CD4-positive, alpha-beta memory T cell (primary cell): ENCODE measurements around the gene LRRC63. TPM values are rescaled to one million over a fixed set of nuclear protein-coding genes. Genes with fewer than 3 reads are reported as not detected.

Experiments used
- CTCF ChIA-PET: fragments of 350-600 bp; sonication (Branson Sonifier 250); formaldehyde crosslinking; loops from one replicate; lab custom pipeline; 2021; ENCODE audit warnings: inconsistent platforms; ENCODE audit not compliant: partially characterized antibody; lab: Charles Lee
- POLR2A ChIA-PET: fragments of 350-600 bp; sonication (Branson Sonifier 250); formaldehyde crosslinking; loops from one replicate; lab custom pipeline; 2021; ENCODE audit not compliant: partially characterized antibody; lab: Charles Lee
- DNase-seq, 5 donors: peaks; one replicate each; pipeline versions ENCODE4 v3.0.0 to v3.0.0-alpha.2; 2020 to 2022; ENCODE audit warnings: mixed read lengths in 1 of 5
- H3K27ac ChIP-seq: one replicate; pipeline ENCODE4 v1.7.0; 2013; ENCODE audit warnings: low read depth, low read length
- H3K27me3 ChIP-seq: 2 replicates; pipeline ENCODE4 v1.7.0; 2013; ENCODE audit warnings: mild to moderate bottlenecking, low read length, moderate library complexity; ENCODE audit not compliant: insufficient read depth
- H3K36me3 ChIP-seq: 2 replicates; pipeline ENCODE4 v1.7.0; 2013; ENCODE audit warnings: mild to moderate bottlenecking, low read length, moderate library complexity; ENCODE audit not compliant: insufficient read depth
- H3K4me1 ChIP-seq: 2 replicates; pipeline ENCODE4 v1.7.0; 2013; ENCODE audit warnings: mild to moderate bottlenecking, low read length, moderate library complexity; ENCODE audit not compliant: insufficient read depth
- H3K4me3 ChIP-seq, 2 donors: one replicate each; pipeline ENCODE4 v1.7.0; 2013; ENCODE audit warnings: low read length in 2 of 2, mild to moderate bottlenecking in 1 of 2
- H3K9me3 ChIP-seq, 2 donors: one replicate each; pipeline ENCODE4 v1.7.0; 2013; ENCODE audit warnings: low read length in 2 of 2, control low read depth in 1 of 2; ENCODE audit not compliant: control insufficient read depth in 1 of 2
- H3K27ac Mint-ChIP-seq, 7 donors: one replicate each; pipeline ENCODE4 v1.8.0; 2020 to 2021; ENCODE audit warnings: mixed read lengths in 7 of 7, mild to moderate bottlenecking in 6 of 7, inconsistent platforms in 3 of 7, moderate library complexity in 3 of 7
- H3K27me3 Mint-ChIP-seq, 2 donors: one replicate each; pipeline ENCODE4 v1.8.0; 2020 to 2021; ENCODE audit warnings: mixed read lengths in 2 of 2
- H3K36me3 Mint-ChIP-seq, 2 donors: one replicate each; pipeline ENCODE4 v1.8.0; 2020 to 2021; ENCODE audit warnings: mixed read lengths in 2 of 2, inconsistent platforms in 1 of 2, mild to moderate bottlenecking in 1 of 2
- H3K4me1 Mint-ChIP-seq, 4 donors: one replicate each; pipeline ENCODE4 v1.8.0; 2020 to 2021; ENCODE audit warnings: mixed read lengths in 4 of 4, mild to moderate bottlenecking in 1 of 4
- H3K4me3 Mint-ChIP-seq, 8 donors: one replicate each; pipeline ENCODE4 v1.8.0; 2020 to 2021; ENCODE audit warnings: mixed read lengths in 8 of 8, mild to moderate bottlenecking in 7 of 8, moderate library complexity in 6 of 8, inconsistent platforms in 3 of 8
- H3K9me3 Mint-ChIP-seq, 8 donors: one replicate each; pipeline ENCODE4 v1.8.0; 2020 to 2021; ENCODE audit warnings: mixed read lengths in 8 of 8, mild to moderate bottlenecking in 5 of 8, inconsistent platforms in 3 of 8, moderate library complexity in 1 of 8
- intact Hi-C: fragments of 100-400 bp; cut with micrococcal nuclease; formaldehyde crosslinking; loops from one replicate; pipeline ENCODE4 v1.15.1; 2023
- polyA plus RNA-seq, 2 donors: library from polyadenylated mRNA; unstranded; fragments of 300-500 nt; fragmentation: Illumina TruSeq; gene quantifications; one replicate each; pipeline ENCODE4 v1.2.3, GENCODE V29; 2021
- total RNA-seq, 2 experiments: library from RNA; stranded (reverse); gene quantifications; one replicate each; pipeline ENCODE4 v1.2.3, GENCODE V29; 2021

The LRRC63 gene
- total and polyA plus RNA-seq, 4 experiments from 2014 or later = 0.41 to 0.75 (median 0.53) TPM

GRCh38 chr13:46315491-46316075 is 103.9 kb downstream of the LRRC63 start:
- no peak for DNase-seq
- peaks cover 0 to 17% of the 10 kb centered on the region in 2 donors for H3K36me3 Mint-ChIP-seq
- no peak overlapping the region for H3K4me3 ChIP-seq
- H3K9me3 ChIP-seq = no peaks in the 10 kb centered on the region
- H3K27me3 Mint-ChIP-seq = no peaks in the 10 kb centered on the region
- H3K27ac ChIP-seq = no peak overlapping the region
- H3K27me3 ChIP-seq = no peaks in the 10 kb centered on the region
- no peaks in the 10 kb centered on the region for H3K36me3 ChIP-seq
- peaks cover 0 to 2% (median 0%) of the 10 kb centered on the region in 8 donors for H3K9me3 Mint-ChIP-seq
- ChIA-PET POLR2A (interaction anchor here (0.6 to 1.0 kb wide), 3 partner anchors 19 to 137 kb away, joined by 3 read pairs; no protein-coding TSS in a partner anchor), CTCF (interaction anchor here (13.9 kb wide), 1 partner anchor 24 kb away, joined by 166 read pairs; no protein-coding TSS in a partner anchor)
- H3K27ac Mint-ChIP-seq = peak overlapping the region in 1 of 7 donors; percentile 15
- peaks cover 6 to 26% (median 9%) of the 10 kb centered on the region in 4 donors for H3K4me1 Mint-ChIP-seq
- intact Hi-C loops = no loop called here
- peaks cover 13% of the 10 kb centered on the region for H3K4me1 ChIP-seq
- H3K4me3 Mint-ChIP-seq = peak overlapping the region in 1 of 8 donors; percentile 41

DNA sequence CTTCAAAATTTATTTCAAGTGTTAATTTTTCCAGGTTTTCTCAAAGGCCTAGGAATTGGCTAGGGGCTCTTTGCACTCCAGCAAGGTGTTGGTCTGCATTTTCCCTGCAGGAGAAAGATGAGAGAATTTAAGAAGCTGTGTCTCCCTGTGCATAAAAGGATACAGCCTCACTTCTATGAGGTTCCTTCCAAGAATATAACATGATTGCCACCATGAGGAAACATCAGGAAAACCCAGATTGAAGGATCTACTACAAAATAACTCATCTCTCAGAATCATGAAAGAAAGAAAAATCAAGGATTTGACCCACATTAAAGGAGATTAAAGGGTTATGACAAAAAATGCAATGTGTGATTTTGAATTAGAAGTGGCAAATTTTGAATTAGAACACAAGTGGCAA is 105.4 kb downstream of the LRRC63 start:
- H3K4me1 ChIP-seq = peaks cover 26% of the 10 kb centered on the region
- H3K36me3 ChIP-seq = no peaks in the 10 kb centered on the region
- H3K27ac Mint-ChIP-seq = no peak overlapping the region
- no peak overlapping the region for H3K27ac ChIP-seq
- H3K36me3 Mint-ChIP-seq = peaks cover 0 to 17% of the 10 kb centered on the region in 2 donors
- no peaks in the 10 kb centered on the region for H3K27me3 ChIP-seq
- ChIA-PET POLR2A (no interaction called here), CTCF (interaction anchor here (13.9 kb wide), 1 partner anchor 26 kb away, joined by 166 read pairs; no protein-coding TSS in a partner anchor)
- intact Hi-C loops = no loop called here
- no peak overlapping the region for H3K4me3 ChIP-seq
- H3K9me3 Mint-ChIP-seq = peaks cover 0 to 2% (median 0%) of the 10 kb centered on the region in 8 donors
- H3K9me3 ChIP-seq = no peaks in the 10 kb centered on the region
- H3K4me3 Mint-ChIP-seq = no peak overlapping the region
- peaks cover 13 to 36% (median 21%) of the 10 kb centered on the region in 4 donors for H3K4me1 Mint-ChIP-seq
- no peak for DNase-seq
- peaks cover 0 to 3% of the 10 kb centered on the region in 2 donors for H3K27me3 Mint-ChIP-seq

GRCh38 chr13:46318986-46319385 is 107.3 kb downstream of the LRRC63 start:
- no peak overlapping the region for H3K4me3 Mint-ChIP-seq
- no peak overlapping the region for H3K27ac Mint-ChIP-seq
- Histone ChIP-seq H3K9me3 (no peaks in the 10 kb centered on the region), H3K4me3 (no peak overlapping the region), H3K27me3 (no peaks in the 10 kb centered on the region), H3K4me1 (peaks cover 19% of the 10 kb centered on the region), H3K36me3 (no peaks in the 10 kb centered on the region), H3K27ac (no peak overlapping the region)
- CTCF ChIA-PET = interaction anchor here (0.9 to 13.9 kb wide), 6 partner anchors 27 to 806 kb away, joined by 3 to 166 read pairs (median 7); no protein-coding TSS in a partner anchor
- peaks cover 0 to 4% of the 10 kb centered on the region in 2 donors for H3K27me3 Mint-ChIP-seq
- intact Hi-C loops = no loop called here
- H3K4me1 Mint-ChIP-seq = peaks cover 7 to 29% (median 14%) of the 10 kb centered on the region in 4 donors
- POLR2A ChIA-PET = no interaction called here
- no peak for DNase-seq
- H3K9me3 Mint-ChIP-seq = peaks cover 0 to 2% (median 0%) of the 10 kb centered on the region in 8 donors
- peaks cover 0 to 12% of the 10 kb centered on the region in 2 donors for H3K36me3 Mint-ChIP-seq

GRCh38 chr13:46320406-46320805 is 108.7 kb downstream of the LRRC63 start:
- Mint-ChIP-seq H3K27me3 (peaks cover 0 to 4% of the 10 kb centered on the region in 2 donors), H3K9me3 (no peaks in the 10 kb centered on the region), H3K4me1 (peaks cover 7 to 26% (median 13%) of the 10 kb centered on the region in 4 donors), H3K36me3 (peaks cover 0 to 6% of the 10 kb centered on the region in 2 donors), H3K27ac (peak overlapping the region in 5 of 7 donors; percentile 10 to 93 (median 89)), H3K4me3 (peak overlapping the region in 5 of 8 donors; percentile 22 to 87 (median 74))
- ChIA-PET POLR2A (interaction anchor here (1.6 kb wide), 1 partner anchor 24 kb away, joined by 20 read pairs; no protein-coding TSS in a partner anchor), CTCF (interaction anchor here (1.1 to 13.9 kb wide), 19 partner anchors 19 to 810 kb away, joined by 3 to 166 read pairs (median 6); no protein-coding TSS in a partner anchor)
- DNase-seq = no peak
- Histone ChIP-seq H3K4me3 (no peak overlapping the region), H3K27ac (no peak overlapping the region), H3K9me3 (no peaks in the 10 kb centered on the region), H3K27me3 (no peaks in the 10 kb centered on the region), H3K4me1 (peaks cover 15% of the 10 kb centered on the region), H3K36me3 (no peaks in the 10 kb centered on the region)
- intact Hi-C loops = loop anchor here (2.0 to 5.0 kb wide), 2 partner anchors 173 to 268 kb away; partner anchors contain the start of gene ZC3H13

- H3K4me3 Mint-ChIP-seq = peak overlapping the region in 7 of 8 donors; percentile 22 to 87 (median 74)
- CTCF ChIA-PET = interaction anchor here (0.6 to 13.9 kb wide), 40 partner anchors 10 to 1274 kb away, joined by 3 to 166 read pairs (median 4); no protein-coding TSS in a partner anchor
- POLR2A ChIA-PET = interaction anchor here (0.9 to 1.6 kb wide), 6 partner anchors 23 to 269 kb away, joined by 3 to 20 read pairs (median 4); no protein-coding TSS in a partner anchor
- H3K4me1 ChIP-seq = peaks cover 15% of the 10 kb centered on the region
- H3K9me3 ChIP-seq = no peaks in the 10 kb centered on the region
- peaks cover 7 to 26% (median 13%) of the 10 kb centered on the region in 4 donors for H3K4me1 Mint-ChIP-seq
- no peaks in the 10 kb centered on the region for H3K9me3 Mint-ChIP-seq
- no peaks in the 10 kb centered on the region for H3K27me3 ChIP-seq
- peaks cover 0 to 2% of the 10 kb centered on the region in 2 donors for H3K36me3 Mint-ChIP-seq
- H3K27me3 Mint-ChIP-seq = peaks cover 0 to 4% of the 10 kb centered on the region in 2 donors
- H3K27ac ChIP-seq = no peak overlapping the region
- H3K27ac Mint-ChIP-seq = peak overlapping the region in 5 of 7 donors; percentile 67 to 93 (median 90)
- H3K4me3 ChIP-seq = no peak overlapping the region
- DNase-seq = peak in 1 of 5 donors; percentile 5
- intact Hi-C loops = loop anchor here (1.0 to 5.0 kb wide), 10 partner anchors 26 to 810 kb away; partner anchors contain the start of gene ZC3H13
- no peaks in the 10 kb centered on the region for H3K36me3 ChIP-seq
Measured at GRCh38 chr13:46320821-46321220, 109.1 kb downstream of the LRRC63 start.

GRCh38 chr13:46321494-46322225 is 109.9 kb downstream of the LRRC63 start:
- CTCF ChIA-PET = interaction anchor here (0.6 to 13.9 kb wide), 47 partner anchors 8 to 1275 kb away, joined by 3 to 166 read pairs (median 4); no protein-coding TSS in a partner anchor
- Histone ChIP-seq H3K4me1 (peaks cover 15% of the 10 kb centered on the region), H3K4me3 (no peak overlapping the region), H3K9me3 (no peaks in the 10 kb centered on the region), H3K27me3 (no peaks in the 10 kb centered on the region), H3K27ac (peak overlapping the region; percentile 18), H3K36me3 (no peaks in the 10 kb centered on the region)
- H3K27me3 Mint-ChIP-seq = peaks cover 0 to 4% of the 10 kb centered on the region in 2 donors
- H3K27ac Mint-ChIP-seq = peak overlapping the region; percentile 67 to 93 (median 90)
- POLR2A ChIA-PET = interaction anchor here (0.7 to 1.6 kb wide), 8 partner anchors 22 to 270 kb away, joined by 3 to 20 read pairs (median 3); no protein-coding TSS in a partner anchor
- no peaks in the 10 kb centered on the region for H3K9me3 Mint-ChIP-seq
- peak; percentile 65 to 72 (median 68) for DNase-seq
- peak overlapping the region; percentile 70 to 87 (median 74) for H3K4me3 Mint-ChIP-seq
- H3K36me3 Mint-ChIP-seq = no peaks in the 10 kb centered on the region
- intact Hi-C loops = loop anchor here (1.0 to 5.0 kb wide), 10 partner anchors 26 to 810 kb away; partner anchors contain the start of gene ZC3H13
- peaks cover 7 to 26% (median 13%) of the 10 kb centered on the region in 4 donors for H3K4me1 Mint-ChIP-seq
